Endothelial cell of umbilical vein (primary cell): ENCODE measurements around the gene TRAPPC2B. TPM values are rescaled to one million over a fixed set of nuclear protein-coding genes. Genes with fewer than 3 reads are reported as not detected.

Experiments used
- BruUV-seq: library from RNA; stranded (reverse); fragments of 400-500 nt; replicated peaks from 2 replicates; lab custom pipeline; 2021; lab: Mats Ljungman, UMichigan
- CTCF ChIA-PET: fragments of 300-600, 350-600 bp; sonication (Branson Sonifier 250); formaldehyde crosslinking; loops from one replicate; lab custom pipeline; 2021; ENCODE audit warnings: antibody characterized with exemption, inconsistent platforms; lab: Charles Lee
- POLR2A ChIA-PET: fragments of 300-600, 350-600 bp; sonication (Branson Sonifier 250); formaldehyde crosslinking; loops from one replicate; lab custom pipeline; 2021; ENCODE audit warnings: antibody characterized with exemption, inconsistent platforms; lab: Charles Lee
- DNase-seq: peaks from one replicate; pipeline ENCODE4 v3.0.0-alpha.2; 2011; ENCODE audit warnings: low read depth, low spot score
- FAIRE-seq: peaks from 2 replicates; lab custom pipeline; 2011; peaks lifted over from hg19 to GRCh38; lab: Jason Lieb, UNC
- H2AFZ ChIP-seq: 2 replicates; pipeline ENCODE4 v1.6.0; 2012; ENCODE audit warnings: low read depth, low read length, control low read depth, inconsistent platforms
- H3K27ac ChIP-seq: 2 replicates; pipeline ENCODE4 v1.5.1; 2011; ENCODE audit warnings: low read depth, mild to moderate bottlenecking, control low read depth, low read length, moderate library complexity; ENCODE audit not compliant: insufficient read depth
- H3K27me3 ChIP-seq, 2 experiments: 2 replicates each; pipeline versions ENCODE4 v1.6.0 to v1.6.1; 2011; ENCODE audit warnings: low read length in 2 of 2, mixed read lengths in 1 of 2; ENCODE audit not compliant: control insufficient read depth in 2 of 2, insufficient read depth in 2 of 2
- H3K36me3 ChIP-seq, 2 experiments: 2 replicates in 1 of 2; 3 replicates in 1 of 2; pipeline ENCODE4 v1.5.1; 2011; ENCODE audit warnings: low read length in 2 of 2, mild to moderate bottlenecking in 1 of 2, moderate library complexity in 1 of 2; ENCODE audit not compliant: control insufficient read depth in 2 of 2, insufficient read depth in 2 of 2; ENCODE audit errors: extremely low read depth in 1 of 2
- H3K4me1 ChIP-seq: 3 replicates; pipeline ENCODE4 v1.5.1; 2011; ENCODE audit warnings: mild to moderate bottlenecking, low read length; ENCODE audit not compliant: control insufficient read depth, insufficient read depth; ENCODE audit errors: extremely low read depth
- H3K4me2 ChIP-seq: 2 replicates; pipeline ENCODE4 v1.6.1; 2011; ENCODE audit warnings: low read length, control low read depth, mixed read lengths; ENCODE audit not compliant: insufficient read depth
- H3K4me3 ChIP-seq, 3 experiments: fragments of 200-600 bp in 1 of 3; sonication (generic), shearing (Covaris generic) in 1 of 3; replicated peaks in 1 of 3; 2 replicates each; pipeline ENCODE4 v1.5.1; 2011 to 2016; ENCODE audit warnings: control low read depth in 3 of 3, low read length in 3 of 3, mild to moderate bottlenecking in 2 of 3, inconsistent platforms in 1 of 3, low read depth in 1 of 3, moderate library complexity in 1 of 3; ENCODE audit not compliant: insufficient read depth in 1 of 3
- H3K79me2 ChIP-seq: 2 replicates; pipeline ENCODE4 v1.6.0; 2012; ENCODE audit warnings: low read length, inconsistent platforms; ENCODE audit not compliant: control insufficient read depth, insufficient read depth
- H3K9ac ChIP-seq: replicated peaks from 2 replicates; pipeline ENCODE3; 2011; ENCODE audit warnings: low read length, control low read depth; ENCODE audit not compliant: insufficient read depth; ENCODE audit errors: extremely low read depth
- H3K9me1 ChIP-seq: replicated peaks from 3 replicates; pipeline ENCODE4 v1.6.0; 2011; ENCODE audit warnings: mild to moderate bottlenecking, low read length; ENCODE audit not compliant: control insufficient read depth, insufficient read depth; ENCODE audit errors: extremely low read depth
- H3K9me3 ChIP-seq: replicated peaks from 2 replicates; pipeline ENCODE4 v1.5.1; 2012; ENCODE audit warnings: low read length, inconsistent platforms; ENCODE audit not compliant: control insufficient read depth, insufficient read depth
- H4K20me1 ChIP-seq: replicated peaks from 2 replicates; pipeline ENCODE3; 2011; ENCODE audit warnings: mild to moderate bottlenecking, low read length; ENCODE audit not compliant: control insufficient read depth, insufficient read depth; ENCODE audit errors: extremely low read depth
- EZH2 ChIP-seq: IDR thresholded peaks from 2 replicates; pipeline ENCODE4 v1.6.1; 2012; ENCODE audit warnings: borderline replicate concordance, low read depth, mild to moderate bottlenecking, moderate library complexity, low read length, inconsistent platforms; ENCODE audit not compliant: severe bottlenecking
- FOS ChIP-seq: IDR thresholded peaks from 2 replicates; pipeline ENCODE4 v1.6.1; 2011; ENCODE audit warnings: mild to moderate bottlenecking, low read length, moderate library complexity, borderline replicate concordance; ENCODE audit not compliant: insufficient read depth
- GATA2 ChIP-seq: IDR thresholded peaks from 2 replicates; pipeline ENCODE4 v1.7.0; 2011; ENCODE audit warnings: low read depth, mild to moderate bottlenecking, moderate library complexity, mixed read lengths, low read length; ENCODE audit not compliant: insufficient read length, insufficient read depth
- JUN ChIP-seq: IDR thresholded peaks from 2 replicates; pipeline ENCODE4 v1.6.1; 2011; ENCODE audit warnings: borderline replicate concordance, low read depth; ENCODE audit not compliant: insufficient read length, insufficient read depth
- MYC ChIP-seq: IDR thresholded peaks from one replicate; pipeline ENCODE4 v1.6.1; 2011; ENCODE audit warnings: mild to moderate bottlenecking, low read depth, low read length
- POLR2A ChIP-seq: IDR thresholded peaks from 2 replicates; pipeline ENCODE4 v1.6.1; 2012; ENCODE audit warnings: low read depth, mild to moderate bottlenecking, control low read depth, low read length
- dilution Hi-C: fragments of 300-500 bp; cut with MboI; formaldehyde crosslinking; loops from one replicate; pipeline ENCODE4 v1.15.0; 2019; ENCODE audit warnings: low sequenced_read_pairs; ENCODE audit not compliant: extremely low pct_ligation_motif_present
- intact Hi-C: fragments of 100-400 bp; cut with micrococcal nuclease; formaldehyde crosslinking; loops from one replicate; pipeline ENCODE4 v1.10.0; 2022
- polyA plus RNA-seq, 4 experiments: library from polyadenylated mRNA; depleted of rRNA in 3 of 4; stranded (reverse) in 3 of 4; unstranded in 1 of 4; fragments of >200 nt; gene quantifications; 2 replicates each; pipeline versions ENCODE4 v1.2.1 to v1.2.3, GENCODE V29; 2011 to 2012; ENCODE audit warnings: missing spikeins in 1 of 4
- total RNA-seq: library from RNA; stranded (reverse); gene quantifications from 2 replicates; pipeline ENCODE4 v1.2.3, GENCODE V29; 2021
- TF ChIP-seq, protein P1 (sequence below): IDR thresholded peaks from 2 replicates; pipeline ENCODE4 v1.6.1; 2011; ENCODE audit not compliant: insufficient read depth, insufficient read length

Gene TRAPPC2B
- total and polyA plus RNA-seq, 2 donors (not counting 3 experiments of a cell fraction or from before 2014, with no cell fraction given) = 6.3 to 24.3 TPM

DNA sequence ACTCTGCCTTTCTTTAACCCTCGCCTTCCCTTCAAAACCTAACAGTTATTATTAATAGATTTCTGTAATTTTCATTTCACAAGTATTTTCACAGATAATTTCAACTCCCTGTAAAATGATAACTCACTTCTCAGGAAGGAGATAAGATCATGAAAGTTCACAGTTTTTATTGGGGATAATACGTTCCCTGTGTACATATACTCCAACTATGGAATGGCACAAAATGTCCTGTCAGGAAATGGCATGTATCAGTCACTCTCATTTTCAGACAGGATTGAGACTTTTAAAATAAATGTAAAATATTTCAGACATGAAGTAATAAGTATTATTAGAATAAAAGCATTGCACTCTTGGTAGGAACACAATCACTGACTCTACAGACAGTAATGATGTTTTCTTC, 932 bp upstream of the TRAPPC2B start:
- POLR2A ChIA-PET = interaction anchor here (1.4 kb wide), 1 partner anchor 12 kb away, joined by 3 read pairs; no protein-coding TSS in a partner anchor
- H3K4me3 ChIP-seq = peak overlapping the region in 1 of 3 experiments; percentile 52
- H4K20me1 ChIP-seq = no peaks in the 10 kb centered on the region
- peak overlapping the region; percentile 26 for H3K9ac ChIP-seq
- peaks cover 3% of the 10 kb centered on the region for H3K79me2 ChIP-seq
- peak overlapping the region; percentile 55 for H2AFZ ChIP-seq
- intact Hi-C loops = no loop called here
- H3K36me3 ChIP-seq = peaks cover 0 to 3% of the 10 kb centered on the region in 2 experiments
- peak overlapping the region; percentile 60 for H3K4me2 ChIP-seq
- no peaks in the 10 kb centered on the region for H3K9me1 ChIP-seq
- dilution Hi-C loops = no loop called here
- no peak overlapping the region for H3K27ac ChIP-seq
- BruUV-seq = no TSS peak
- CTCF ChIA-PET = interaction anchor here (0.5 kb wide), 1 partner anchor 27 kb away, joined by 3 read pairs; the partner anchor contains the start of gene ZNF548
- DNase-seq = no peak
- TF ChIP-seq MYC = no peak
- no peak for TF ChIP-seq FOS
- TF ChIP-seq JUN = no peak
- no peak for TF ChIP-seq EZH2
- TF ChIP-seq, protein P1, sequence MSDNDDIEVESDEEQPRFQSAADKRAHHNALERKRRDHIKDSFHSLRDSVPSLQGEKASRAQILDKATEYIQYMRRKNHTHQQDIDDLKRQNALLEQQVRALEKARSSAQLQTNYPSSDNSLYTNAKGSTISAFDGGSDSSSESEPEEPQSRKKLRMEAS = no peak
- TF ChIP-seq GATA2 = no peak
- peaks cover 5% of the 10 kb centered on the region for H3K9me3 ChIP-seq
- no peaks in the 10 kb centered on the region for H3K27me3 ChIP-seq
- peaks cover 8% of the 10 kb centered on the region for H3K4me1 ChIP-seq
- FAIRE-seq = no peak

DNA sequence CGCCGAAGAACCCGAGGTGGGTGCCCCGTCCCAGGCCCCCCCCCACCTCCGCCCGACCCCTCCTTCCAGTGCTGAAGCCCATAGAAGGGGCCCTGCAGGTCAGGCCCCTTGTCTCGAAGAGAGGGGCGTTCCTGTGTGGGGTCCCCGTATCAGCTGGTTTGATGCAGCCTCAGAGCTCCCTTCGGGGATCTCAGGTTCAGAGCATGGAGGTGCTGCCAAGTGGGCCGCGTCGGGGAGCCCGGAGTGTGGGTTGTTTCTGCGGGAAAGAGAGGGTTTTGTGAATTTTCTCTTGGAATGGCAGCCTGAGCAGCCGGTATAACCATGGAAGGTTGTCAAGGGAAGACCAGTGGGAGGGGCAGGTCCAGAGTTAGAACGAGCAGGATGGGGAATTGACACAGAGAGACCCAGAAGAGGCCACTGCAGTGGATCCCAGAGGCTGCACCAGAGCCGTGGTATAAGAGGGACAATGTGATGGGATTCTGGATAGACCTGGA, 384 bp downstream of the TRAPPC2B start:
- no peak for TF ChIP-seq POLR2A
- no peak for TF ChIP-seq EZH2
- H3K36me3 ChIP-seq = no peaks in the 10 kb centered on the region
- H3K9me1 ChIP-seq = no peaks in the 10 kb centered on the region
- H3K79me2 ChIP-seq = peaks cover 3% of the 10 kb centered on the region
- peaks cover 8% of the 10 kb centered on the region for H3K4me1 ChIP-seq
- ChIA-PET POLR2A (interaction anchor here (1.4 kb wide), 1 partner anchor 13 kb away, joined by 3 read pairs; no protein-coding TSS in a partner anchor), CTCF (no interaction called here)
- FAIRE-seq = no peak
- no peaks in the 10 kb centered on the region for H4K20me1 ChIP-seq
- peak overlapping the region; percentile 75 for H3K4me2 ChIP-seq
- H3K27ac ChIP-seq = peak overlapping the region; percentile 27
- H3K9me3 ChIP-seq = no peaks in the 10 kb centered on the region
- no TSS peak for BruUV-seq
- H2AFZ ChIP-seq = peak overlapping the region; percentile 62
- peak overlapping the region; percentile 47 to 92 (median 74) for H3K4me3 ChIP-seq
- peak overlapping the region; percentile 37 for H3K9ac ChIP-seq
- DNase-seq = no peak
- dilution Hi-C loops (no loop called here), intact Hi-C loops (loop anchor here (1.0 kb wide), 5 partner anchors 12 to 83 kb away; partner anchors contain the start of genes ZNF17, ZNF304, ZNF460 and ZNF543)
- H3K27me3 ChIP-seq = no peaks in the 10 kb centered on the region
